Activated T-cell treated with anti-CD3 and anti-CD28 coated beads for 4 hours (primary cell): ENCODE results near the gene OTUD6A.

Experiments
- DNase-seq: peaks from one replicate; pipeline ENCODE4 v3.0.0-alpha.2; 2020

OTUD6A gene

GRCh38 chrX:70062076-70062475 is at the start of gene OTUD6A:
Gene OTUD6A (plus strand): TSS chrX:70062457. CDS start chrX:70062525, 68 bp downstream.
- no peak for DNase-seq

GRCh38 chrX:70012756-70013155 is 49.5 kb upstream of the OTUD6A start:
- no peak for DNase-seq

GRCh38 chrX:70013466-70014381 is 48.5 kb upstream of the OTUD6A start:
- DNase-seq: no peak

GRCh38 chrX:70016513-70016912 is 45.7 kb upstream of the OTUD6A start:
- no peak for DNase-seq

- no peak for DNase-seq
These were observed 39.6 kb upstream of the OTUD6A start for GRCh38 chrX:70022616-70023015.

GRCh38 chrX:70025464-70025863 is 36.8 kb upstream of the OTUD6A start:
- no peak for DNase-seq

GRCh38 chrX:70026112-70026850 is 36.0 kb upstream of the OTUD6A start:
- no peak for DNase-seq

- DNase-seq: no peak
These were observed 35.4 kb upstream of the OTUD6A start for GRCh38 chrX:70026851-70027200.

GRCh38 chrX:70029863-70030262 is 32.4 kb upstream of the OTUD6A start:
- DNase-seq: no peak

GRCh38 chrX:70030301-70030767 is 31.9 kb upstream of the OTUD6A start:
- no peak for DNase-seq

- no peak for DNase-seq
These were observed 29.5 kb upstream of the OTUD6A start for GRCh38 chrX:70032792-70033191.

GRCh38 chrX:70033348-70034051 is 28.8 kb upstream of the OTUD6A start:
- DNase-seq: no peak

- DNase-seq: no peak
These were observed 27.6 kb upstream of the OTUD6A start for GRCh38 chrX:70034646-70035045.

GRCh38 chrX:70038515-70038914 is 23.7 kb upstream of the OTUD6A start:
- no peak for DNase-seq

GRCh38 chrX:70038951-70039350 is 23.3 kb upstream of the OTUD6A start:
- DNase-seq: no peak

- no peak for DNase-seq
These were observed 22.5 kb upstream of the OTUD6A start for GRCh38 chrX:70039758-70040157.

- DNase-seq: no peak
These were observed 20.3 kb upstream of the OTUD6A start for GRCh38 chrX:70041993-70042392.

- DNase-seq: no peak
These were observed 19.6 kb upstream of the OTUD6A start for GRCh38 chrX:70042399-70043371.

- DNase-seq: no peak
These were observed 18.6 kb upstream of the OTUD6A start for GRCh38 chrX:70043685-70044084.

GRCh38 chrX:70044541-70045245 is 17.6 kb upstream of the OTUD6A start:
- DNase-seq: no peak

GRCh38 chrX:70046978-70047377 is 15.3 kb upstream of the OTUD6A start:
- no peak for DNase-seq
